ENCODE measurements around the gene ANAPC2. TPM values are rescaled to one million over a fixed set of nuclear protein-coding genes. Genes with fewer than 3 reads are reported as not detected.
A peak's percentile ranks its signal among the peaks of the same experiment; 100 is the strongest.

The ANAPC2 gene
- polyA plus RNA-seq, 4 donors: 37.1 to 50.4 (median 40.9) TPM

DNA sequence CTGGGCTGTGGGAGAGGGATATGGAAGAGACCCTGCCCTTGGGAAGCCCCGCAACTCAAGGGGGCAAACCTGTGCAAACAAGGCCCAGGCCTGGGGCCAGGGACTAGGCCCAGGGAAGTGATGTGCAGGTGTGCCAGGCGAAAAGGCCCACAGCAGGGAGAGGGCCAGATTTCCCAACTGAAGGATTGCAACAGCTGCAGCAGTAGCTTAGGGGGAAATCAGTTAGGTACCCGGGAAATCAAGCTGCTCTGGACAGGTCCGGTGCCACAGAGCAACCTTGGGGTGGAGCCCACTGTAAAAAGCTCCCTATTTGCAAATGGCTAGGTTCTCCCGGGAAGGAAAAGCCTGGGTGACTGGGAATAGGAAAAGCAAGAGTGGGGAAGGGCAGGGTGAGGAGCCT lies 39.0 kb downstream of the ANAPC2 start:
- no peak for DNase-seq (ENCODE audit: low read depth in 4 of 4, low spot score in 3 of 4)

DNA sequence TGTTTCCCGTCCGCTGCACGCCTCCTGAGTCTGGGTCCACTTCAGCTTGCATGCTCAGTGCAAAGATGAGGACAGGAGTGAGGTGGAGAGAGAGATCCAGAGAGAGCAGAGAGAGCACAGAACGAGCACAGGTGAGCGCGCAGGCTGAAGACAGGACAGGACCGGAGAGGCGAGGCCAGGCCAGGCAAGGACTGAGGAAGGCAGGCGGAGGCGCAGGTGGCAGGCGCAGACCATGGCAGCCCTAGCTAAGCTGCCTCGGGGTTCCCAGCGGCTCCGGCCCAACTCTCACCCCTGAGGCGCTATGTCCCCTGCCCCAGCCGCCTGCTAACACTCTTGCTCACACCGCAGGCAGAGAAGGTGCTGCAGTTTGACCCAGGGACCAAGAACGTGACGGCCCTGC lies 39.7 kb downstream of the ANAPC2 start:
- no peak for DNase-seq (ENCODE audit: low read depth in 4 of 4, low spot score in 3 of 4)

DNA sequence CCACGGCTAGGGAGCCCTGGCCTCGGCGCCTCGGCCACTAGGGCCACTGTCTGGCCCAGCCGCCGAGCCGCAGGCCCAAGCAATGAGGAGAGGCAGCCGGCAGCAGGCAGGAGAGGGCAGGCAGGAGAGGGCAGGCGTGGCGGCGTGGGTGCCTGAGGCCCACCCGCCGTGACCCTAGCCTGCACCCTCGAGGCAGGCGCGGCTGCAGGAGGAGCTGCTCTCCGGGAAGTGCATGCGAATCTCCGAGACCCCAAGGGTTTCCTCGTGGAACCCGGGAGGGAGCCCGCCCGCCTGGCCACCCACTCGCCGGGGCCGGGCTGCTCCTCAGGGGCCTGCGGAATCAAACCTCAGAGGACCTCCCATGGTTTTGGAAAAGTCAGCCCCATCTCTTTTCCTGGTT lies 40.1 kb downstream of the ANAPC2 start:
- DNase-seq (ENCODE audit: low read depth in 4 of 4, low spot score in 3 of 4): no peak

DNA sequence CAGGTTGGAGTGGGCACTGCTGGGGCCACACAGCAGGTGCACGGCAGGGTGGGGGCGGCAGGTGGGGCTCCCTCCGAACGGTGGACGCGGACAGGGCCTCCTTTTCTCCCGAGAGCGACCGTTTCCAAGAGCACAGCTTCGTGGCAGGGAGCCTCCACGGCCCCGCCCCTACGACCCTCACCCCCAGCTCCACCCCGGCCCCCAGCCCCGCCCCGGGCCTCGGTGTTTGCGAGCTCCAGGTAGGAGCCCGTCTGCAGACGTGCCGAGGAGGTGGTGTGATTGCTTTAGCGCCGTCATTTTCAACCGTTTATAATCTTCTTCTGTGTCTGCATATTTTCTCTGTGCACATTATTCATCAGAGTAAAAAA lies 40.6 kb downstream of the ANAPC2 start:
- DNase-seq (ENCODE audit: low read depth in 4 of 4, low spot score in 3 of 4): no peak

DNA sequence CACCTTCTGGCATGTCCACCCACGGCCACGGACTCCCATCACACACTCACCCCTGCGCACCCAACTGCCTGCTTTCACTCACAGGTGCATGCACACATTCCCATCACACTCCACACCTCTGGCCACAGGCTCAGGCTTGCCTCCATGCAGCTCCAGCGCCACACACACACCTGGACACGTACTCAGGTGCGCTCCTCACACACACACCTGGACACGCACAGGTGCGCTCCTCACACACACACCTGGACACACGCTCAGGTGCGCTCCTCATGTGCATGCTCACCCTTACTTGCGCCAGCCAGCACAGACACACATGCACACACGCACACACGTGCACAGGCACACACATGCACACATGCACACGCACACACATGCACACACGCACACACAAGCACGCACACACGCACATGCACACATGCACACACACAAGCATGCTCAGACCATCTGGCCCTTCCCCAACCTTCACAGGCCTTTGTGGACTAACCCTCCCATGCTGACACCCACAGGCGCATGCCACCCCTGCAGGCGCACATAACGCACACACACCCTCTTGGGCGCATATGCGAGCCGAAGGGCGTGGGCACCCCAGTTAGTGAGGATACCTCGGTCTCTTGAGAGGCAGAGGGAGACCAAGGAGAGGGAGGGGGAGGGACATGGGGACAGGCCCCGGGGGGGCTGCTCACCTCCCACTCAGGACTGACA lies 41.1 kb downstream of the ANAPC2 start:
- no peak for DNase-seq (ENCODE audit: low read depth in 4 of 4, low spot score in 3 of 4)

DNA sequence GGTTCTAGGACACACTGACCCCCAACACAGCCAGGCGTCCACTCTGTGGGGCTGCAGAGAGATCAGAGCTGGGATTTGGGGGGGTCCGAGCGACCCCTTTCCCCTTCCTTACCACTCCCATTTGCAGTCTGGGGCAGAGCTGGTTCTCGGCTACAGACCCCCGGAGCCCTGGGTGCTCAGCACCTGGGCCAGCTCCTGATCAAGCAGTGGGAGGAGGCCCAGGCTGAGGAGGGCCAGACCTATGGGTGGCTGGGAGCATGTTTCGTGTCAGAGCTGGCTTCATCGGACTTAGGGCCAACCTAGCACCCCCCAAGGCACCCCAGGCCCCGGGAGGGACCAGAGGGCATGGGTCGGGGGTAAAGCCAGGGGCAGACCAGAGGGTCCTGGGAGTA lies 41.8 kb downstream of the ANAPC2 start:
- DNase-seq (ENCODE audit: low read depth in 4 of 4, low spot score in 3 of 4): no peak

DNA sequence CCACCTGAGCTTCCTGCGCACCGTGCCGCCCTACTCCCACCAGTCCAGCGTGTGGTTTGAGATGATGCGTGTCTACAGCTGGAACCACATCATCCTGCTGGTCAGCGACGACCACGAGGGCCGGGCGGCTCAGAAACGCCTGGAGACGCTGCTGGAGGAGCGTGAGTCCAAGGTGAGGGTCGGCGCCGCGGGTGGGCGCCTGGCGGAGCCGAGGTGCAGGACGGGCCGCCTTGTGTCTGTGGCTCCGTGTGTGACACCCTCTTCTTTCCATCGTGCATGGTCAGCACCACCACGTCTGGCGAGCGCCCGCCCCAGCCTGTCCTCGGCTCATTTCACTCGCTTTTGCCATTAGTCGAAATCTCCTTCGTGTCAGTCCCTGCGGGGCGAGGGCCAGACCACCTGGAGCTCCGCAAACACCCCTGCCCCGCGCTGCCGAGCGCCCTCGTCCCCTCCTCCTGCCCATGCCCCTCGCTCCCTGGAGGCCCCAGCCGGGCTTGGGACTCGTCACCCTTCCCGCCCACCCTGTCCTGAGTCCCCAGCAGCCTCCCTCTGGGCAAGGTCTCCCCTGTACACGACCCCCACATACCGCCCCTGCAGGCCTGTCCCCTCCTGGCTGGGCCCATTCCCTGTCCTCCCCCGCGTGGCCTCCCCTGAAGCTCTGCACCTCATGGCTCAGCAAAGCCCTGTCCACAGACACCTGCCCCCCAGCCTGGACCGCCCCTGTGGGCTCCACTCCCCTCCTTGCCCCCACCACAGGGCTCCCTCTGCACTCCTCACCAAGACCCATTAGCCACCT lies 42.4 kb downstream of the ANAPC2 start:
- DNase-seq (ENCODE audit: low read depth in 4 of 4, low spot score in 3 of 4): no peak

DNA sequence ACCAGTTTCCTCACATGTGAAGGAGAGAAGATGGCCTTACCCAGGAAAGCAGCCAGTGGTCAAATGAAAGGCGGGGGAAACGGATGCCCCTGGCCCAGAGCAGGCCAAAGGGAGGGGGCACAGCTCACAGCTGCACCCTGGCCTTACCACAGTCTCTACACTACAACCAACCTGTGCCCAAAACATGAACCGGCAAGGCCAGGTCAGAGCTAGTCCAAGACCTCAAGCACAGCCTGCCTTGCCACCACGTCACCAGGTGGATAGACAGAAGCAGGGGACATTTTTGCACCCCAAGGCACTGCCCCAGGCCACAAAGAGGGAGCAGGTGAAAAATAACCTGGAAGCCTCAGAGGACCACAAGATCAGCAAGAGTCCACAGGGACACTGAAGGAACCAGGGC lies 44.9 kb downstream of the ANAPC2 start:
- no peak for DNase-seq (ENCODE audit: low read depth in 4 of 4, low spot score in 3 of 4)

DNA sequence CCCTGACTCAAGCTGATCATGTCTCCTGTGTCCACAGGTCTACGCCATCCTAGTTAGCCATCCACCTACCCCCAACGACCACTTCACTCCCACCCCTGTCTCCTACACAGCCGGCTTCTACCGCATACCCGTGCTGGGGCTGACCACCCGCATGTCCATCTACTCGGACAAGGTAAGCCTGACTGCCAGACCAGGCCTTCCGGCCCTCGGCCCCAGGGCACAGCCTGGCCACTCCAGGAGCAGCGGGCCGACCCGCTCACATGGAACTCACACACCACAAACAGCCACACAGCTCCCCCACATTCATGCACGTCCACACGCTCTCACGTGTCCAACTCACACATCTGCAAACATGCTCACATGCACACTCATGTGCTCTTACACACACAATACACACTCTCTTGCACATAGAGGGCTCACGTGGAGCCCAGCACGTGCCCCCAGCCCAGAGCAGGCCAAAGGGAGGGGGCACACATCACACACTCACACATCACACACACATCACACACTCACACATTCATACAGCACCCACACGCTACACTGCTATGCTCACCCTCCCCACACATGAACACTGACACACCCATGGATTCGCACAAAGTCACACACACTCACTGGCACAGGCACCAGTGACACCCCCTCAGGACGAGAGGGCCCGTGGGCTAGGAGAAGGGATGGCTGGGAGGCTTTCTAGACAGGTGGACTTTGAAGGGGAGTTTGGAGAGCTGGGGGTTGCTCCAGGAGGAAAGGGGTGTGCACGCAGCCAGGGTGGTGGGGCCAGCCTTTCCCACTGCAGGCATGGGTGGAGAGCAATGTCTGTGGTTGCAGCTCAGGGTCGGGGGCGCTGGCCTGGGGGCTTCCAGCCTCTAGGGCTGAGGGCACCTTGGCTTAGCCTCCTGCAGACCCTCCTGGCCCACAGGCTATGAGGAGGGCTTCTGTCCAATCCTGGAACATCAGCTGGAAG lies 46.1 kb downstream of the ANAPC2 start:
- no peak for DNase-seq (ENCODE audit: low read depth in 4 of 4, low spot score in 3 of 4)

DNA sequence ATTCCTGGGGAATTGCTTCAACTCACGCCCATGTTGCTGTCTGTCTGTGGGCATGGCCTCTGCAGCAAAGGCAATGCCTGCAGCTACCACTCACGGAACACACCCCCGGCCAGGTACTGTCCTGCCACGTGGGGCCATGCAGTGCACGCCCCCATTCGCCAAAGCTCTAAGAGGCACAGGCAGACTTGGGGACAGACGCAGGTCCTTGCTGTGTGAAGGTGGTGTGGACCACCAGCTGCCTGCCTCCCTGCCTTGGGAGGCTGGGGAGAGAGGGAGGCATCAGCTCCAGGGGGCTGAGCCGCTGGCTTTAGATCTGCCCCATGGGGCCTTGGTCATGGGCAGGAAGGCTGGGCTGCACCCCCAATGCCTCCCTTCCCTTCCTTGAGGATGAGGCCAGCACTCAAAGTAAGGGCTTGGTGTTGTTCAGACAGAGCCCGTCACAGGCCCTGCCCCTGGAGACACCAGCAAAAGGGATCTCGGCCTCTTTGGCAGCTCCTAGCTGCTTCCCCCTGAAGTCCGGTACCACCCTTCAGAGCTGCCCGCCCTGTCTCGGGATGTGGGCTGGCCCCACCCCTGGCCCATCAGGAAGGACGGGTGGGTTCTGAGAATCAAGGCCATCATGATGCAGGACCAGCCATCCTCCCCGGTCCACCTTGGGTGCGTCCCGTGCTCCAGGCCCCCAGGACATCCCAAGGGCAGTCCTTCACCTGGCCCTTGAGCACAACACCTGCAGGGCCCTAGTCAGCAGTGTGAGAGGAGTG lies 47.1 kb downstream of the ANAPC2 start:
- no peak for DNase-seq (ENCODE audit: low read depth in 4 of 4, low spot score in 3 of 4)

DNA sequence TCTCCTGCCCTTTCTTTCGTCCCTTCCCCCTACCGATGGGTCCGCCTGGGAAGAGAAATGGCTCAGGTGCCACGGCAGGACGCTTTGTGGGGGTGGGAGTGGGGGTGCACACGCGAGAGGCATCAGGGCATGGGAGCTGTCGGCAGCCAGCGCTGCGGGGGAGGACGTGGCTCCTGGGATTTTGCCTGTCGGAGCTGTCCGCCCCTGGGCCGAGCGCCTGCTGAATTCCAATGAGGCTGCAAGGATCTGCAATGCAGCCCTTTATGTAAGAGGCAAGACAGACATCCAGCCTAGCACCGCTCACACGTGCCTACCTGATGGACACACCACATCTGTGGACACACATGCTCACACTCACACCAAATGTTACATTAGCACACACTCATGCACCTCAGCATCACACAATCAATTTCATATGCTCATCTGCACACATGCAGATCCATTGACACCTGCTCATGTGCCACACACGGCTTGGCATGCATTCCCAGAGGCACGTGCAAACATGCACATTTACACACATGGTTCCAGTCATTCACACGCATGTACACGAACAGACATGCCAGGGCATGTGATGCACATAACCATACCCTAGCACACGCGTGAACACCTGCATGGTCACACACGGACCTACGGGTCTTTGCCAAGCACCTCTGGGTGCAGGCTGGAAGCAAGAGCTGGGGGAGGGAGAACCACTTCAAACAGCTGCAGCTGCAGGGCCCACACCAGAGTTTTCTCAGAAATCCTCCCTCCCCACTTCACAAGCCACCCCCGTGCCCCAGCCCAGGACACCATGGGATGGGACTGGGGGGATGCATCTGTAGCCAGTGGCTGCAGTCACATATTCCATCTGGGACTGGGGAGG lies 48.0 kb downstream of the ANAPC2 start:
- no peak for DNase-seq (ENCODE audit: low read depth in 4 of 4, low spot score in 3 of 4)

DNA sequence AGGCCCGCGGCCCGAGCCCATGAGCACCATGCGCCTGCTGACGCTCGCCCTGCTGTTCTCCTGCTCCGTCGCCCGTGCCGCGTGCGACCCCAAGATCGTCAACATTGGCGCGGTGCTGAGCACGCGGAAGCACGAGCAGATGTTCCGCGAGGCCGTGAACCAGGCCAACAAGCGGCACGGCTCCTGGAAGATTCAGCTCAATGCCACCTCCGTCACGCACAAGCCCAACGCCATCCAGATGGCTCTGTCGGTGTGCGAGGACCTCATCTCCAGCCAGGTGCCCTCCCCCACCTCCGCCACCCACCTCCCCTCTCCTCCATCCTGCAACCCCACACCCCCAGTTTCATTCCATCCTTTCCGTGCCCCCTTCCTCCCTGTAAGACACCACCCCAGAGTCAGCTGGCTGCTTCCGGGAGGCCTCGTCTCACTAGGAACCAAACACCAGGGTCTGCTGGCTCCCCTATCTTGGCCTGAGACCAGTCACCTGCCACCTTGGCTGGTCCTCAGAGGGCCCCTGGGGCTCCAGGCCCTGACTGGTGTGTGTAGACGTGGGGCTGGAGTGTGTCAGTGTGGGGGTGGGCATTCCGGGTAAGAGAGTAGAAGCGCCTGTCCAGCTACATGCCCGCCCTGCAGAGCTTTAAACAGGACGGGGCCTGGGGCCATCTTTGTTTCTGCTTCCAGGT lies 48.8 kb downstream of the ANAPC2 start:
- no peak for DNase-seq (ENCODE audit: low read depth in 4 of 4, low spot score in 3 of 4)

DNA sequence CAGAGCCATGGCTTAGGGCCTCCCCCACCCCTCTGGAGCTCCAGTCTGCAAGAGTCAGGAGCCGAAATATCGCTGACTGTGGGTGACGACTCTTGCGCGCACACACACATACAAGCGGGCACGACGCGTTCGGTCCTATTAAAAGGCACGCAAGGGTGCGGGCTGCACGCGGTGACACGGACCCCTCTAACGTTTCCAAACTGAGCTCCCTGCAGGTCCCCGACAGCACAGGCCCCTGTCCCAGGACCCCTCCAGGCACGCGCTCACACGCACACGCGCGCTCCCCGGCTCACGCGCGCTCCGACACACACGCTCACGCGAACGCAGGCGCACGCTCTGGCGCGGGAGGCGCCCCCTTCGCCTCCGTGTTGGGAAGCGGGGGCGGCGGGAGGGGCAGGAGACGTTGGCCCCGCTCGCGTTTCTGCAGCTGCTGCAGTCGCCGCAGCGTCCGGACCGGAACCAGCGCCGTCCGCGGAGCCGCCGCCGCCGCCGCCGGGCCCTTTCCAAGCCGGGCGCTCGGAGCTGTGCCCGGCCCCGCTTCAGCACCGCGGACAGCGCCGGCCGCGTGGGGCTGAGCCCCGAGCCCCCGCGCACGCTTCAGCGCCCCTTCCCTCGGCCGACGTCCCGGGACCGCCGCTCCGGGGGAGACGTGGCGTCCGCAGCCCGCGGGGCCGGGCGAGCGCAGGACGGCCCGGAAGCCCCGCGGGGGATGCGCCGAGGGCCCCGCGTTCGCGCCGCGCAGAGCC lies 49.5 kb downstream of the ANAPC2 start, which contains the start of gene GRIN1:
Gene GRIN1 (plus strand): TSS at position 433 of the 746 bp plus-strand sequence. CDS start 333 bp downstream, outside the sequence.
- peak; percentile 19 to 44 (median 38) for DNase-seq (ENCODE audit: low read depth in 4 of 4, low spot score in 3 of 4)

DNA sequence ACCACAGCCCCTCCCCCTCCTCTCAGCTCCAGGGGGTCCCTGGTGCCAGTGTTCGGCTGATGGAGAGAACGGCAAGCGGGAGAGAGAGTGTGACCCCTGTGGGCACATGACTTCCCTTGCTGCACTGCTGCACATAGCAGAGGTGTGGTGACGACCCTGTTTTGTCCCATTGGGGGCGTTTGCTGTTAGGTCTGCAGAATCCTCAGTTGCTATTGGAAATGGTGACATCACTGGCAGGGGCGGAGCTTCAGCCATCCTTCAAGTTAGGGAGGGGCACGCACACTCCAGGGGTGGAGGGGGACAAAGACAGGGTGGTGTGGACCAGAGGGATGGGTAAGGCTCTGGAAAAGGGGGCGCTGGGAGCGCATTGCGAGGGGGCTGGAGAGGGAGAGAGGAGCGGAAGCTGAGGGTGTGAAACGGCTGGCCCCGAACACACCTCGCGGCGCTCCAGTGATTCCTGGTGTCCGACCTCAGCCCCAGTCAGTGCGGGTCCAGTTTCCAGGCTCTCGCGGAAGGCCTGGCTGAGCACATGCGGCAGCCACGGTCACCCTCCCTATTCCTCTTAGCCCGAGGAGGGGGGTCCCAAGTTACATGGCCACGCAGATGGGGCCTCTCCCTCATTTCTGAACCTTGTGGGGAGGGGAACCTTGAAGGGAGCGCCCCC lies 50.2 kb downstream of the ANAPC2 start:
- no peak for DNase-seq (ENCODE audit: low read depth in 4 of 4, low spot score in 3 of 4)

DNA sequence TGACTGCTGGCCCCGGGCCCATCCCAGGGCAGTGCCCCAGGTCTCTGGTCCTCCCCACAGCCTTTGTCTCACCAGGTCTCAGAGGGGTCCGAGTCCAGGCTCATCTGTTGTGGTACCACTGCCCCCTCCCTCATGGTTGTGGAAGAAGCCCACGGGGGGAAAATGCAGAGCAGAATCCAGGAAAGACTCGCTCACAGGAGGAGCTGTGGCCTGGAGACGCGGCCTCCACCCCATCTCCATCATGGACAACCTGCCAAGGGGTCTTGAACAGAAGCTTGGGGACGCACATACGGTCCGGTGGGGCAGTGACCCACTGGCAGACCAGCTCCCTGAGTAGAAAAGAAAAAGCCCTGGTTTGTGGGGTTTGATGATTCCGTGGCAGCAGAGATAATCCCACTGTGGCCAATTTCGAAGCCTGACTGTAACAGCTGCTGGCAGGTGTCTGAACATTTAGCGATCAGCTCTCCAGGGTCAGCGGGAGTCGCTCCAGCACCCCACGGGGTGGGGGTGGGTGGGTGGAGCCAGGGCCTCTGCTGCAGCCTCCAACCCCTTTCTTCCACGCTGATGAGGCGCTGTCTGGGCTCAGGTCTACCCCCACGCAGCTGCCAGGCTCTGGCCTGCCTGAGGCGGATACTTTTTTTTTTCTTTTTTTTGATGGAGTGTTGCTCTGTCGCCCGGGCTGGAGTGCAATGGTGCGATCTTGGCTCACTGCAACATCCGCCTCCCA lies 51.3 kb downstream of the ANAPC2 start:
- no peak for DNase-seq (ENCODE audit: low read depth in 4 of 4, low spot score in 3 of 4)

DNA sequence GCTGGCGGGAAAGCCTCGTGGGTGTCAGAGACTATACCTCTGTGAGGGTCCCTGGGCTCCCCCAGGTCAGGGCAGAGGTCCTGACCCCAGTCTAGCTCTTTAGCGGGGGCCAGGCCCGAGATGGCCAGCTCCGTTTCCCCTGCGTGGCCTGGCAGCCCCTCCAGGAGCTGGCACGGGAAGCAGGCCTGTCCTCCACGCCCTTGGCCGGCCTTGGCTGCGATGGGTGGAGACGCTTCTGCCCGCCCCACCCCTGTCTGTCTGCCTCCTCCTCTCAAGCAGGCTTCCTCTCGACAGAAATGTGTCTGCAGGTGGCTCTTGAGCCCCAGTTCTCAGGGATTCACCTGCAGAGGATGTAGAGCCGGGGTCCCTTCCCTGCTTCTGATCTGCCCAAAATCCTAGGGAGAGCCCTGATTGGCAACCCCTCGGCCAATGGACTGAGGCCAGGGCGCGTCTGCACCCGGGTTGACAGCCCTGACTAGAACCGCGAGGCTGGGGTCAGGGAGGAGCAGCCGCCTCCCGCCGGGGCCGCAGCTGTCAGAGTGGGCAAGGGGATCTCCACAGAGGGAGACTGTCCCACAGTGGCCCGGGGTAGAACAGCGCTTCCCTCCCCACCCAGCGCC lies 52.0 kb downstream of the ANAPC2 start:
- no peak for DNase-seq (ENCODE audit: low read depth in 4 of 4, low spot score in 3 of 4)
